Liver (tissue), 3 donors: ENCODE measurements around the gene LANCL1.

Experiments used
- EGR1 ChIP-seq, 2 donors: IDR thresholded peaks; 2 replicates each; pipeline ENCODE4 v1.6.1; 2016 to 2018; ENCODE audit warnings: antibody characterized with exemption in 2 of 2, low read depth in 2 of 2
- RAD21 ChIP-seq, 2 donors: IDR thresholded peaks; 2 replicates each; pipeline ENCODE4 v1.6.1; 2016; ENCODE audit warnings: antibody characterized with exemption in 2 of 2, mild to moderate bottlenecking in 2 of 2
- REST ChIP-seq: IDR thresholded peaks from 2 replicates; pipeline ENCODE4 v1.6.1; 2016; ENCODE audit warnings: antibody characterized with exemption, mild to moderate bottlenecking
- YY1 ChIP-seq: IDR thresholded peaks from 2 replicates; pipeline ENCODE4 v1.6.1; 2016; ENCODE audit warnings: antibody characterized with exemption, mild to moderate bottlenecking
- ZBTB33 ChIP-seq: IDR thresholded peaks from 2 replicates; pipeline ENCODE4 v1.6.1; 2016; ENCODE audit warnings: antibody characterized with exemption
- TF ChIP-seq, protein P1 (sequence below): fragments of 150-350 bp; IDR thresholded peaks from 2 replicates; pipeline ENCODE4 v1.5.1; 2017; ENCODE audit warnings: improper control_type of control experiment, low read depth, low read length; ENCODE audit not compliant: missing input control
- TF ChIP-seq, protein P2 (sequence below): IDR thresholded peaks from 2 replicates; pipeline ENCODE4 v1.6.1; 2016; ENCODE audit warnings: antibody characterized with exemption
- donor health status: healthy.
- donor health status: healthy.

DNA sequence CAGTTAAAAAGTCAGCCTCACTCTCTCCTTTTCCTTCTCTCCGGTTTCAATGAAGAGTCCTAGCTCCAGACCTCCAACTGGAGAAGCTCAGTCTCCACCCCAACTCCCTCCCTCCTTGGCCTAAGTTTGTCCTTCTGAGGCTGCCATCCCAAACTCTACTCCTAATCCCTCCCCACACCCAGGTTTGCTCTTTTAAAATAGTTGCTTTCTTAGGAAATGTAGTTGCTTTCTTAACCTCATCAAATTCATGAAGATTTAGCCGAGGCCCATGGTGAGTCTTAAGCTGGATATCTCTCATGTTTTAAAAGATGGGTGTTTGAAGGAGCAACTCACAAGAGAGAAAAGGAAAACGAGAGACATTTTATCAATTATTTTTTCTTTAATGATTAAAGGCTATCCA lies 937 bp upstream of the LANCL1 start:
- TF ChIP-seq, protein P1, sequence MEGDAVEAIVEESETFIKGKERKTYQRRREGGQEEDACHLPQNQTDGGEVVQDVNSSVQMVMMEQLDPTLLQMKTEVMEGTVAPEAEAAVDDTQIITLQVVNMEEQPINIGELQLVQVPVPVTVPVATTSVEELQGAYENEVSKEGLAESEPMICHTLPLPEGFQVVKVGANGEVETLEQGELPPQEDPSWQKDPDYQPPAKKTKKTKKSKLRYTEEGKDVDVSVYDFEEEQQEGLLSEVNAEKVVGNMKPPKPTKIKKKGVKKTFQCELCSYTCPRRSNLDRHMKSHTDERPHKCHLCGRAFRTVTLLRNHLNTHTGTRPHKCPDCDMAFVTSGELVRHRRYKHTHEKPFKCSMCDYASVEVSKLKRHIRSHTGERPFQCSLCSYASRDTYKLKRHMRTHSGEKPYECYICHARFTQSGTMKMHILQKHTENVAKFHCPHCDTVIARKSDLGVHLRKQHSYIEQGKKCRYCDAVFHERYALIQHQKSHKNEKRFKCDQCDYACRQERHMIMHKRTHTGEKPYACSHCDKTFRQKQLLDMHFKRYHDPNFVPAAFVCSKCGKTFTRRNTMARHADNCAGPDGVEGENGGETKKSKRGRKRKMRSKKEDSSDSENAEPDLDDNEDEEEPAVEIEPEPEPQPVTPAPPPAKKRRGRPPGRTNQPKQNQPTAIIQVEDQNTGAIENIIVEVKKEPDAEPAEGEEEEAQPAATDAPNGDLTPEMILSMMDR: no peak
- no peak for TF ChIP-seq ZBTB33
- no peak for TF ChIP-seq YY1
- TF ChIP-seq, protein P2, sequence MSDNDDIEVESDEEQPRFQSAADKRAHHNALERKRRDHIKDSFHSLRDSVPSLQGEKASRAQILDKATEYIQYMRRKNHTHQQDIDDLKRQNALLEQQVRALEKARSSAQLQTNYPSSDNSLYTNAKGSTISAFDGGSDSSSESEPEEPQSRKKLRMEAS: no peak
- no peak for TF ChIP-seq REST
- TF ChIP-seq EGR1 (IDR thresholded peaks at IDR 0.05; ENCODE audit: low read depth in 2 of 2): no peak
- TF ChIP-seq RAD21 (IDR thresholded peaks at IDR 0.05): no peak
